GM19035 (cell line): ENCODE results near the gene RALGAPB.
"Not testable (repeated sequence)": the region's sequence is repeated elsewhere in the genome, so short reads cannot be mapped to it uniquely, and the experiment has no call there.

Experiments
- ATAC-seq: cut with Tn5 transposase; IDR thresholded peaks from one replicate; pipeline ENCODE4 v1.9.1; 2021; ENCODE audit not compliant: unreplicated experiment

Gene RALGAPB

DNA sequence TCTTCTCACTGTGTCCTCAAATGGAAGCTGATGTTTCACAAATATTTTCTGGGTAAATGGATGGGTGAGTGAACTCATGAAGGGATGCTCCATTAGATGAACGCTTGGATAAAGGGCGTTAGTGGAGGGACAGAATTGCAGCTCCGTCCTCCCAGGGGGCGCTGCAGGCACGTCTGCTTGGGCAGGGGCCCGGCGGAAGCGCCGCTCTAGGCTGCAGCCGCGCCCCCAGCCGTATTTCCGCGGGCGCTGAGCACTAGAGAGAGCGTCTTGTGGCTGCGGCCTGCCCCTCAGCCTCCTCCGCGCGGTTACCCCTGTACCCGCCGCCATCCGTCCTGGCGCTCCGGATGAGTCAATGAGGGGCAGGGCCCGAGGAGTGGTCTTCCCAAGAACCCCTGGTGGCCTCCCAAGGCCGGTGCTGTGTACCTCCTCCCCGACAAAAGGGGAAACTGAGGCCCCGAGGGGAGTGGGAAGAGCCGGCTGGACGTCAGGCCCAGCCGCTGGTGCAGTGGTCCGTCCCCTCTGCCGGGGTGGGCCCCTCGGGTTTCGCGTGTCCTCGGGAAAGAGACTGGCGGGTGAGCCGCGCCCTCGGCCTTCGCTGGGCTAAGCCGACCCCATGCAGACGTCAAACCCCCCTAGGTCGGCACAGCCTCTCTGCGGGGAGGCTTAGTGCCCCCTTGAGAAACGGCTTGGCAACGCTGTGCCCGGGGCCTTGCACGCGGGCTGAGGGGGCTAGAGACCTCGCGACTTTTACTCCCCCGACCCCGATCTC, 26.0 kb upstream of the RALGAPB start:
- ATAC-seq = peak; percentile 75

DNA sequence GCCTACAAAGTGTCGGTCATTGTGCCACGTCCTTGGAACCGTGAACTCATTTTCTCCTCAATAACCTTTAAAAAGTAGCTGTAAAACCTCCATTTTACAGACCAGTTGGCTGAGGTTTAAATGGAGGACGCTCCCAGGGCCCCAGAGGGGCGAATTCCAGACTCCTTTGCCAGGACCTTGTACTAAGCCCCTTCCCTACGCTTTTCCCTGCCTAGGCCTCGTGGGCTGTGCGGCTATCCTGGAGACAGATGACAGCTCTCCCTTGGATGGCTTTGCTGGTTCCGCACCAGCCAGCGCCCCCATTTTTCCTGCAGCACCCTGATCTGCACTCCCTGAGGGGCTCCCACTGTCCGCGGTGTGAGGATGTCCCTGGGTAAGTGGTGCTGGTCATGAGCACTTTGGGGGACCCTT, 25.4 kb upstream of the RALGAPB start:
- ATAC-seq = no peak

GRCh38 chr20:38447931-38448675, 24.5 kb upstream of the RALGAPB start:
- no peak for ATAC-seq

GRCh38 chr20:38449046-38449445, 23.6 kb upstream of the RALGAPB start:
- no peak for ATAC-seq

DNA sequence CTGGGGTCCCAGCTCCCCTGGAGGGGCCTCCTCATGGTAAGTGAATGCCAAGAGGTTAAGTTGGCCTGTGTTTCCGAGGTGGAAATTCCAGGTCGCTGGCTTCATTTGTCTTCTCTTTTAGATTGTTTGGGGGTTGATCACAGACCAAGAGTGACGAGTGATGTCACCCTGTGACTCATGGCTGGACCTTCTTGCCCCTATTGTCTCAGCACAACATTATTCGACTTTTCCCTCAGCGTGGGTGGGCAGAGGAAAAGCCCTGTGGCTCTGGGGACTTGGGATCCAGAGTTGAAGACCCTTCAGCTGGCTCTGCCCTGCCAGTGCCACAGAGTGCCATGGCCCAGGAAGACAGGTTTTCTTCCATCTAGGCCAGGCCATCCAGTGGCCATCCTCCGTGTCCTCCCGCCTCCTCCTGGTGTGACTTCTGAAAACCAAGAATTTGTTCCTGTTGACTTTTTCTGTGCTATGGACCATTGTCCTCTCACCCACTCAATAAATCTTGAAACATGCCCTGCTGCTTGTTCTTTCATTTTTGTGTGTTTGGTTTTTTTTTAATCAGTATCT, 22.1 kb upstream of the RALGAPB start:
- ATAC-seq = no peak

DNA sequence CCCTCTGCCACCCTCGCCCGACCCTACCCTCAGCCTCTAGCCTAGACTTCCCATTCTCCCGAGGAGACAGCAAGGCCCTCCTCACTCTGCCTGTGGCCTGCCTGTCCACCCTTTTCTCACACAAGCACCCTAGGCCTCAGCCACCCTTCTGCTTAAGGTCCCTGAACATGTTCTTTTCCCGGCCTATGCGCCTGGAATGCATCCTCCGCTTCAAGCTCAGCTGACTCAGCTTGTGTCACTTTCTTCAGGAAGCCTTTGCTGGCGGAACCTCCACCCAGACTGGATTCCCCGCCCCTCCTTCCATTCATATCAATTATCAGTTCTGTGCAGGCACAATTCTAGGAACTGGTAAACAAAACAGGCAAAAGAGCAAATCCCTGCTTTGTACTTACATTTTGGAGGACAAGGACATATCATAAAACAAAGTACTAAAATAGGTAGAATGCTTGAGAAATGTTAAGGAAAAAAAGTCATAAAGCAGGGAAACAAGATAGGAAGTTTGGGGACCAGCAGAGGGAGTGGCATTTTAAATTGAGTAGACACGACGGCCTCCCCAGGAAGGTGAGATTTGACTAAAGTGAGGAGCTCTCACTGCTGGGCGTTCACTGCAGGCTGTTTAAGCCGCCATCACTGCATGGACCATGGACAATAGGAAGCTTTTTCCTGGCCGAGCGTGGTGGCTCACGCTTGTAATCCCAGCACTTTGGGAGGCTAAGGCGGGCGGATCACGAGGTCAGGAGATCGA, 19.6 kb upstream of the RALGAPB start:
- ATAC-seq = no peak

GRCh38 chr20:38453941-38454340, 18.7 kb upstream of the RALGAPB start:
- ATAC-seq = no peak

- ATAC-seq = no peak
These were observed 17.8 kb upstream of the RALGAPB start for GRCh38 chr20:38454556-38455473.

DNA sequence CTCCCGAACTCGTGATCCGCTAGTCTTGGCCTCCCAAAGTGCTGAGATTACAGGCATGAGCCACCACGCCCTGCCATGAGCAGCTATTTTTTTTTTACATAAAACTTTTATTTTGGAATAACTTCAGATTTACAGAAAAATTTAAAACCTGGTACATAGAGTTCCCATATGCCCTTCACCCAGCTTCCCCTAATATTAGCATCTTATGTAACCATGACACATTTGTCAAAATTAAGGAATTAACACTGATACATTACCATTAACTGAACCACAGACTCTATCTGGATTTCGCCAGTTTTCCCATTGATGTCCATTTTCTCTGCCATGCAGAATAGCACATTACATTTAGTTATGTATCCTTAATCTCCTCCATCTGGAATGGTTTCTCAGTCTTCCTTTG, 14.3 kb upstream of the RALGAPB start:
- ATAC-seq = no peak

GRCh38 chr20:38460040-38460623, 12.5 kb upstream of the RALGAPB start:
- no peak for ATAC-seq

DNA sequence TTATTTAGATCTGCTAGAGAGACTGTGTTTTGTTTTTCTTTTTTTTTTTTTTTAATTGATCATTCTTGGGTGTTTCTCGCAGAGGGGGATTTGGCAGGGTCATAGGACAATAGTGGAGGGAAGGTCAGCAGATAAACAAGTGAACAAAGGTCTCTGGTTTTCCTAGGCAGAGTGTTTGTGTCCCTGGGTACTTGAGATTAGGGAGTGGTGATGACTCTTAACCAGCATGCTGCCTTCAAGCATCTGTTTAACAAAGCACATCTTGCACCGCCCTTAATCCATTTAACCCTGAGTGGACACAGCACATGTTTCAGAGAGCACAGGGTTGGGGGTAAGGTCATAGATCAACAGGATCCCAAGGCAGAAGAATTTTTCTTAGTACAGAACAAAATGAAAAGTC, 12.0 kb upstream of the RALGAPB start:
- not testable (repeated sequence) for ATAC-seq

DNA sequence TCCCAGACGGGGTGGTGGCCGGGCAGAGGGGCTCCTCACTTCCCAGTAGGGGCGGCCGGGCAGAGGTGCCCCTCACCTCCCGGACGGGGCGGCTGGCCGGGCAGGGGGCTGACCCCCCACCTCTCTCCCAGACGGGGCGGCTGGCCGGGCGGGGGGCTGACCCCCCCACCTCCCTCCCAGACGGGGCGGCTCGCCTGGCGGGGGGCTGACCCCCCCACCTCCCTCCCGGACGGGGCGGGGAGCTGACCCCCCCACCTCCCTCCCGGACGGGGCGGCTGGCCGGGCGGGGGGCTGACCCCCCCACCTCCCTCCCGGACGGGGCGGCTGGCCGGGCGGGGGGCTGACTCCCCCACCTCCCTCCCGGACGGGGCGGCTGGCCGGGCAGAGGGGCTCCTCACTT, 11.5 kb upstream of the RALGAPB start:
- not testable (repeated sequence) for ATAC-seq

DNA sequence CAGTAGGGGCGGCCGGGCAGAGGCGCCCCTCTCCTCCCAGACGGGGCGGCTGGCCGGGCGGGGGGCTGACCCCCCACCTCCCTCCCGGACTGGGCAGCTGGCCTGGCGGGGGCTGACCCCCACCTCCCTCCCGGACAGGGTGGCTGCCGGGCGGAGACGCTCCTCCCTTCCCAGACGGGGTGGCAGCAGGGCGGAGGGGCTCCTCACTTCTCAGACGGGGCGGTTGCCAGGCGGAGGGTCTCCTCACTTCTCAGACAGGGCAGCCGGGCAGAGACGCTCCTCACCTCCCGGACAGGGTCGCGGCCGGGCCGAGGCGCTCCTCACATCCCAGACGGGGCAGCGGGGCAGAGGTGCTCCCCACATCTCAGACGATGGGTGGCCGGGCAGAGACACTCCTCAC, 11.1 kb upstream of the RALGAPB start:
- ATAC-seq = not testable (repeated sequence)

DNA sequence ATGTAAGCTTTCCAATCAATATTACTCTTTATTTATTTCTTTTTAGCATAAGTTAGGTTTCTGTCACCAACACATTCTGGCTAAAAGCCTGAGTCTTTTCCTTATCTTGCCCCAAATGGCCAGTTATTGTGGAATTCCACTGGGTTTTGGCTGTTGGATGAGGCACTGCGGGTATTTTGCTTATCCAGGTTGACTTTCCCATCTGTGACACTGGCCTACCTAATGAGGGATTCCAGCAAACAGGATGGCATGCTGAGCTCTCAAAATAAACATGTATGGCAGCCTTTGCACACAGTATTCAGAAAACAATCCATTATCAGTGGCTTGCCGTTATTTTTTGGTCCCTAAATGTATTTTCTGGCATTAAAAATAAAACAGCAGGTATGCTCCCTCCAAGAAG, 6.5 kb upstream of the RALGAPB start:
- no peak for ATAC-seq

DNA sequence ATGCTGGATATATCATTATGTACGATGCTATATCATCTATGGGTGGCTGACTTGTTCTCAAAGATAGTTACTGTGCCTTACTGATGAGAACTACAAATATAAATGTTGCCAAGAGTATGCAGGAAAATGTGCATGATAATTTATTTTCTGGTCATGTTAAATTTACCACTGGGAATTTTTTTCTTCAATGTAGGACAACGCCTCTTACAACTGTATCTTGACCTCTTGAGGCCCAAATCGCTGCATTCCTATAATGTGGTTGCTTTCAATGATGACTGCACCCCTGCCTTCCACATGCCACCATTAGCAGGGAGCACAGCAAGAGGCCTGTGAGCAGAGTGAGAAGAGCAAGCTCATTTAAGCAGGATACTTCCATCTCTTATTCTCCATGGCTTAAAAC, 5.7 kb upstream of the RALGAPB start:
- no peak for ATAC-seq

DNA sequence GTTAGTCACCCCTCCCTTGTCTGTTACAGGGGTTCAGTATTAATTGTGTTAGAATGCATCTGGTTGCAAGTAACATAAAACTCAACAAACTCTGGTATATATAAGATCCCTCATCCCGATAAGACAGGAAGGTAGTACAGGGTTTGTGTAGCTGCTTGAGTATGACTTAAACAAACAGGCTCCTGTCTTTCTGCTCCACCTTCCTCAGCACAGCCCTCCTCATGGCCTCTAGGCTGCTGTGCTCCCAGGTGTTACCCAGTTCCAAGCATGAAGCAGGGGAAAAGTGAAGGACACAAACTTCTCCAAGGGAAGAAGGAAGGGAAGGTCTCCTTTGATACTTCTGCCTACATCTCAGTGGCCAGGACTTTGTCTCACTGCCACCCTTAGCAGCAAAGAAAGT, 1.4 kb upstream of the RALGAPB start:
- ATAC-seq = no peak

DNA sequence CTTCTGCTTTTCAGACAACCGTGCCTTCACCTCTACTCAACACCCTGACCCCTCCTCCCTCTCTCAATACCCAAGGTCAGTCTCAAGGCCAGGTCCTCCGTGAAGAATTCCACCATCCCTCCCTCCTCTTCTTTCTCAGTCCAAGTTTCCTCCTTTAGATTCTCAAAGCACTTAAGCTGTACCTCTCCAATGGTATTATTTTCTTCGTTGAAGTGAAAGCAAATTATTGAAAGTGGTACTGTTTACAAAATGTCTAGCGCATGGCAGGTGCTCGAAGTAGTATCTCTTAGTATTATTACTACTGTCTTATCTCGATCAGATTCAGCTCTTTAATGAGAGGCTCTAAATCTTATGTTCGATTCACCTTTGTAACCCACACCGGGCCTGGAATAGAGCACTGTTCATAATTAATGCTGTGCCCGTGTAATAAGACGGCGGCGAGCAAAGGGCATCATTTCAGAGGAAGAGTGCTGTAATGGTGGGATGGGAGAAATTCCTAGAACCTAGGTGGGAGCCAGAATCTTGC, 593 bp upstream of the RALGAPB start:
- ATAC-seq = peak; percentile 2

DNA sequence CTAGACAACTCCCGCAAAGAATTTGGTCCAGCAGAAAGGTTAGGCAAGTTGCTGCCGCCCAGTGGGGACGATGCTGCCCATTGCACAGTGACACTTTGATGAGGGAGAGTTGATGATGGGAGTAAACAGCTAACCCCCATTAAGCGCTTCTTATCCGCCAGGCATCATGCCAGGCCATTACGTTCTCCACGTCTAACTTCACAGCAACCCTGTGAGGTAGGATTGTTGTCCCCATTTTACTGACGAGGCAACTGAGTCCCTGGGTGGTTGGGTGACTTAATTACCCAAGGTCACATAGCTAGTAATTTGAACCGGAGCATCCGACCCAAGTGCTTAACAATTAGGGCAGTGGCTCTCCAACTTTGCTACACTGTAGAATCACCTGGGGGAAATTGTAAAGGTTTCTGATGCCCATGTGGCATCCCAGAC, 738 bp downstream of the RALGAPB start:
- ATAC-seq = peak; percentile 6

- no peak for ATAC-seq
These were observed 5.1 kb downstream of the RALGAPB start for GRCh38 chr20:38477747-38478146.

DNA sequence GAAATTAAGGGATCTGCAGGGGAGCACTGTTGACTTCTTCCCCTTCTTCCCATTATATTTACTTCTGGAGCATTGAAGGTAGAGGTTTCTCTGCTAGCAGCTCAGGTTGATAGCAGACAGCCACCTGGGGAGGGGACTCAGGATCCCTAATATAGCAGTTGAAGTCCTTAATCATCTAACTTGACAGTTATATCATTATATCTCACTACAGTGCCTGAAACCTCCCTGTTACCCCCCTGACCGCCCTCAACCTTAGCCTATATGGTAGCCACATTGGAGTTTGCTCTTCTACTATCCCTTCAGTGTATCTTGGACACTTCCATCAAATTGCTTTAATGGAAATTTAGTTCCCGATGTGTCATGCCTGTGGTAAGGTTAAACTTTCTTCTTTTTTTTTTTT, 7.0 kb downstream of the RALGAPB start:
- ATAC-seq = no peak
